Left ventricle myocardium superior (tissue), 1 donor: ENCODE data around the gene ASB18. TPM values are rescaled to one million over a fixed set of nuclear protein-coding genes. Genes with fewer than 3 reads are reported as not detected.

Source experiments
- ATAC-seq: fragments of 200-7000 bp; cut with Tn5 transposase; one replicate; pipeline ENCODE4 v1.9.1; 2020; ENCODE audit warnings: mild to moderate bottlenecking, moderate library complexity
- DNase-seq: peaks from one replicate; pipeline ENCODE4 v3.0.0-alpha.2; 2020
- intact Hi-C: fragments of 100-400 bp; cut with micrococcal nuclease; formaldehyde crosslinking; loops from one replicate; pipeline ENCODE4 v1.11.0; 2022
- total RNA-seq: library from RNA; stranded (reverse); fragmentation: NEBNext Ultra II Directional; extraction: Animal tissue kit (Norgen Biotek cat#: 25700); gene quantifications from one replicate; pipeline ENCODE4 v1.2.1, GENCODE V29; 2021
- donor health status: DM: no; HTN: yes; CAD: no; lungs with severe emphysema.

The ASB18 gene
- total RNA-seq, 1 donor from 2014 or later = 3.8 TPM

DNA sequence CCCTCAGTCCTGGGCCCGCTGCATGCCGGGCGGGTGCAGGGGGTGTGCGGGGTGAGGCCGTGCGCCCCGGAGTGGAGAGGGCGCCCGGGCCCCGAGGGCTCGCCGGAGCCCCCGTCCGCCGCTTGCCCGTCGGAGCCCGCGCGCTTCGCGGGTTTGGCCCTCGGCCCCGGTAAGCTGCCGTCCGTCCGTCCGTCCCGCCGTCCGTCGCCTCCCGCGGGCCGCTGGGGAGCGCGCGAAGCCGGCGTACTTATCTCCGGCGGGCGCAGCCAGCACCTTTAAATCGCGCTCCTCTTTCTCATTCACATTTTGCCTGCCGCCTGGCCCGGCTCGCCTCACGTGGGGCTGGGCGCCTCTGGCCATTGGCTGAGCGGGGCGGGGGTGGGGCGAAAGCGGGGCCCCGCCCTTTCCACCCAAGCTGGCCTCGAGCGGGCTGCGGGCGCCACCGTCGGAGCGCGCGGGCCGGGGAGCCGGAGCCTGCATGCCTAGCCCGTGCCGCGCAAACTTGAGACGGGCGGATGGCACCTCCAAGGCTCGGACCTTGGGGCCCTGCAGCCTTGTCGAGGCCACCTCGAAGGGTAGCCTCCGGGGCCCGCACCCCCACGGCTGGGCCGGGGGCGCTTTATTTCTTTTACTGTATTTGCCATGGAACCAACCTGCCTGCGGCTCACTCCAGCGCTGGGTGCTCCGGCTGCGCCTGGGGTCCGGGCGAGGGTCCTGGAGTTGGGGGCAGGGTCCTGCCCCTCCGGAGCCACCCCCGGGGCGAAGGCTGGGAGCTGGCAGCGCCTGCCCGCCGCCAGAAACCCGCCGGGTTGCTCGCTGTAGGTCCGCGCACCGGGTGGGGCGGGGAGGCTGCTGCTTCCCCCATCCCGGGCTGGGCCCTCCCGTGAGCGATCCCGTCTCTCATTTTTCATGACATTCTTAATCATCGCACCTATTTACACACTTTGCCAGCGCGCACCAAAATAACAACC is 95.8 kb downstream of the ASB18 start, which contains the start of gene GBX2:
Gene GBX2 (minus strand): TSS at position 277 of the 971 bp plus-strand sequence. CDS start 415 bp downstream, outside the sequence.
- peak; percentile 41 for ATAC-seq
- intact Hi-C loops = no loop called here
- DNase-seq = peak; percentile 62

DNA sequence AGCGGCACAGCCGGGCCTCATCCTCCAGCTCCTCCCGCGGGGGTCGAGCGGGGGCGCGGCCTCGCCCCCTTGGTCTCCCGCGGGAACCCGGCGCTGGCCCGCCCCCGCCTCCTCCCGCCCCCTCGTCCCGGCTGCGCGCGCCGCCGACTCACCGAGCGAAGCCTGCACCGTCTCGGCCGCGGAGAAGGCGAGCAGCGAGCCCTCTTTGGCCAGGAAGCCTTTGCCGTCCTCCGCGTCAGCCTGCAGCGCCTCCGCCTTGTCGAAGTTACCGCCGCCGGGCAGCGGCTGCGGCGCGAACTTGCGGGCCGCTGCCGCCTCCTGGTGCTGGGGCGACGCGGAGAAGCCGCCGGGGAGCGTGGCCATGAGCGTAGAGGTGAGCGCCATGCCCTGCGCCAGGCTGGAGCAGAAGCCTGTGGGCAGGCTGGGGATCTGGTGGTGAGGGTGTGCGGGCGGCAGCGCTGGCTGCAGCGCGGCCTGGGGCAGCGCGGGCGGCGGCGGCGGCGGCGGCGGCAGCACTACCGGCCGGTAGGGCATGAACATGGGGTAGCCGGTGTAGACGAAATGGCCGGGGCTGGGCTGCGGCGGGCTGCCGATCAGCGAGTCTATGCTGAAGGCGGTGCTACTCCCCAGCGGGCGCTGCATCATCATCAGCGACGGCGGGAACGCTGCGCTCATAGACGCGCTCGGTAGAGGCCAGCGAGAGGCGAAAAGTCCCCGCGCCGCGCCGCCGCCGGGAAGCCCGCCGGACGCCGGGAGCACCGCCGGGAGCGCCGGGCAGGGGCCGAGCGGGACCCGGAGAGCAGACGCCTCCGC is 96.7 kb downstream of the ASB18 start:
- ATAC-seq (peak; percentile 75), DNase-seq (peak; percentile 61)
- intact Hi-C loops = no loop called here

DNA sequence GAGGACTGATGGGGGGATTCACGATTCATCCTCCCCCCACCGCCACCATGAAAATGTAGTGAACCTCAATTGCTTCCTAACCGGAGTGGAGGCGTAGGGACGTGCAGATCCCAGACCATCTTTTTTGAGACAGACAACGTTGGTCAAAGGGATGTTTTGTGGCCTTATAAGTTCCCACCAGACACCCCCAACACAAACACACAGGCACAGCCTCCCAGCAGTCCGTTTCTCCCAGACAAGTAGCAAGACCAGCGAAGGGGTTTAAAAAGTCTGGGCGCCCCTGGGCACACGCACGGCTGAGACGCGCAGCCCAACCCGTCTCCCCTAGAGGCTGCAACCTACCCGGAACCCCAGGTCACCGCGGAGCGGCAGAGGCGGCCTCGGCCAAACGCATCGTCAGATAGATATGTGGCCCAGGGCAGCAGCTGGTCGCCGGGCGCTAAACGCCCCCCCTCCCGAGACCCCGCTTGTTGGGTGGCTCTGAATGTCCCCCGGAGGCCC is 97.4 kb downstream of the ASB18 start:
- DNase-seq = no peak
- intact Hi-C loops = no loop called here
- ATAC-seq = no peak

DNA sequence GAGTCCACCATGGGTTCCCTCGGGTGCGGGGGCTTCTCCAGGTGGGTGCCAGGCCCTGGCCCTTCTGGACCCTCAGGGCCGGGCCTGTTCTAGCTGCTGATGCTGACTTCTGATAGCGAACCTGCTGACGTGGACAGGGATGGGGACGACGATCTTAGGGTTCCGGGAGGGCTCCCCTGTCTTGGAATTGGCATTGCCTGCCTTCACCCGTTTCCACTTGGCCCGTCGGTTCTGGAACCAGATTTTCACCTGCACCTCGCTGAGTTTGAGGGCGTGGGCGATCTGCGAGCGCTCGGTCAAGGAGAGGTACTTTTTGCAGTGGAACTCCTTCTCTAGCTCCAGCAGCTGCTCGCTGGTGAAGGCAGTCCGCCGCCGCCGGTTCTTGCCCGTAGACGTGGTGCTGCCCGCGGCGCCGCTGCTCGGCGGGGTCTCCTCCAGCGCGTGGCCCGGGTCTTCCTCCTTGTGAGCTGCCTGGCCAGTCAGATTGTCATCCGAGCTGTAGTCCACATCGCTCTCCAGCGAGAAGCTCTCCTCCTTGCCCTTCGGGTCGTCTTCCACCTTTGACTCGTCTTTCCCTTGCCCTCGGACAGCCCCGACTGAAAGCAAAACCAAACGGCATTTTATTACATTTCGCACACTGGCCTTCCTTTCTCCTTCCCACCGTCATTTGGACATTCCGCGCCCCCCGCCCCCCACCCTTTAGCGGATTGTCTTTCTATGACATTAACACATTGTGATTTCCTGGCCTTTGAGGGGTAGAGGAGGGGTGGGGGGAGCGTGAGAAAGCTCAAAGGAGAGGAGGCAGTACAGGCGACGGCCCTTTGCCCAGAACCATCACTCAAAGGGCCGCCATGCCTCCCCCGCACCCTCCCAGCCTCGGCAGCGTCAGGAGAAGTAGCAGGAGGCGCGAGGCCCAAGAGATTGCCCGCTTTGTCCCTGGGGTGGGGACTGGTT is 98.1 kb downstream of the ASB18 start:
- no peak for ATAC-seq
- intact Hi-C loops = no loop called here
- no peak for DNase-seq

DNA sequence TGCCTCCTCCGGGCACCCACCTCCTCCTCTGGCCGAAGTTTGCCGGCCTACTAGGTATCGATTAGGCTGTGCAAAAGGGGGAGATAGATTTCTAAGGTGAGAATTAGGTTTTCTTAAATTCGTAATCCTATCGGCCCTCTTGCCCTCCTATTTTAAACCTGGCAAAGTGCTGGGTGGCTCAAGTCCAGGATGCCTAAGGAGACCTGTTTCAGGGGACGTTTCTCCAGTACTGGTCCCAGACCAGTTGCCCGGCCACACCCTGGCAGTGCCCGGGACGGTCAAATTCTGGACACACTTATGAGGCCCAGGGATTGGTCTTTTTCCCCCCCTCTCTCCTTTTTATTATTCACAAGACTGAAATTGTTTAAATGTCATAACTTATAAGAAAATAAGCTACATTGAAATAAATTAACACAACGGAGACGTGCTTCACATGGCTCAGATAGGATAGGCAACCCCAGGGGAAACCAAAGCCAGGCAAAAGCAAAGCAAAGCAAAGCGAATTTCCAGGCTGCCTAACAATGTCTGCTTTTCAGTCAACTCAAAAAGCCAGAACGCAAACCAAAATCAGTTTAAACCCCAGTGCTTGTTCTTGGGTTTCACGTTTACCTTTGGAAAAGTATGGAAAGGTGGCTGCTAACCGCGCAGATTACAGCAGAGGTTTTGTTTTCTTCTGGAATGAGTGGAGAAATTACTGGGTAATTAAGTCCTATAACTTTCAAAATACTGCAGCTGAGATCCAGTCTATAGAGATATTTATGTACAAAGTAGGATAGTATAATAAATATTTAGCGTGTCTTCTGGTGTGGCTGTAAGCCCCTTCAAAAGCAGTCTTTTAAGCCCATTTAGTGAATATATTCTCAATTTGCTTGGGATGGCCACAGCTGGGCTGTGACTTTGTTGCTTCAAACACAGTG is 99.0 kb downstream of the ASB18 start:
- intact Hi-C loops = no loop called here
- DNase-seq = no peak
- no peak for ATAC-seq

DNA sequence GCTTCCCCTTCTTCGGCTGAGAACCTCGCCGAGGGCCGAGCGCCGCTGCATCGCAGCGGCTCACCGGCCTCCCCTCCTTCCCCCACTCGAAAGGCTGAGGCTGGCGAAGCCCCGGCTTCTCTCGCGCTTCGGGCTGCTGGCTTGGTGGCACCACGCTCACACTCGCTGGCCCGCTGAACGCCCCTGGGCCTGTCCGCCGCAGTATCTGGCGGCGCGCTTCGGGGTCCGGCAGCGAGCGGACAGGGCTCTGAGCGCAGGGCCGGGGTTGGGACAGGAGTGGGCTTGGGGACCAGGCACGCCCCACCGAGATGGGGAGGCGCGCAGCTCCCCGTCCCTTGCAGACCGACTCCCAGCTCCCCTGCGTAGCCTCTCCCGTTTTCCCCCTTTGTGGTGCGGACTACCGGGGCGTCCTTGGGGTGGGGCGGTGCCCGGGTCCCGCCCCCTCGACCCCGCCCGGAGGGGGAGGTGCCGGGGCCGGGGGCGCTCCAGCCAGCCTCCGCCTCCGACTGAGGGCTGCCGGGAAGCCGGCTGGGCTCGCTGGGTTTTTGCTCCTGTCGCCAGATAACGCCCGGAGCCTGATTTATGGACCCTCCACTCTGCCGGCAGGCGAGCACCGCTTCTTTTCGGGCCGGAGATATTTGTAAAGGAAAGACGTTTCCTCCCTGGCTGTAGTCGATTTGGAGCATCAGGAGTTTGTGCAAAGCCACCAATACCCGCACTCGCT is 99.8 kb downstream of the ASB18 start:
- DNase-seq (no peak), ATAC-seq (peak; percentile 29)
- intact Hi-C loops = no loop called here

DNA sequence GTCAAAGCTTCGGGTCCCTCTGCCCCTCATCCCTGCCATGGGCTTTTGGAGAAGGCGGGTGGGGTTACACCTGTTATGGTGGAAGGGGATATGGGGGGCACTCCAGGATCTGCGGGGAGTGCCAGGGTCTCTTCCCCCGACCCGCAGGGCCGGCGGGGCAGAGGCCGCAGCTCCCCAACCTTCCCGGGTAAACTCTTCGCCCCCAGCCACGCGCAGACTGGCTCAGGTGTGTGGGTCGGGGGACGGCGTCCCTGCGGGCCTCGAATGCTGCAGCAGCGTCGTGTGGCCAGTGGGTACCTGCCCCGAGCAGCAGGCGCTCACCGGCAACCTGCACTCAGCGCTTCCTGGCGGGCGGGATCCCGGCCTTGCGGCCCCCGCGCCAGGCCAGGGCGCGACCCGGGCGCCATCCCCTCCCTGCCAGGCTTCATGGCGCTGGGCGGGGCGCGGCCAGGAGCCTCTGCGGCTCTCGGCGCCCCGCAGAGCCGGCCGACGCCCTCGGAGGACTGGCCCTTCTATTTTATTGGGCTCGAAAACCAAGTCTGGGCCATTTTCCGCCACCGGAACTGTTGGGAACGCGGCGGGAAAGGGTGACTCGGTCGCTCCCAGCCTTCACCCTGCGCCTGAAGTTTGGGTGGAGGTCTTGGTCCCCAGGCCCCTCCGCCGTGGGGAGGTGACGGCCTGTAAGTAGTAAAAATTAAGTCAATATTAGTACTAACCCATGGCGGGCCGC is 100.6 kb downstream of the ASB18 start:
- ATAC-seq = no peak
- intact Hi-C loops = no loop called here
- DNase-seq = no peak

DNA sequence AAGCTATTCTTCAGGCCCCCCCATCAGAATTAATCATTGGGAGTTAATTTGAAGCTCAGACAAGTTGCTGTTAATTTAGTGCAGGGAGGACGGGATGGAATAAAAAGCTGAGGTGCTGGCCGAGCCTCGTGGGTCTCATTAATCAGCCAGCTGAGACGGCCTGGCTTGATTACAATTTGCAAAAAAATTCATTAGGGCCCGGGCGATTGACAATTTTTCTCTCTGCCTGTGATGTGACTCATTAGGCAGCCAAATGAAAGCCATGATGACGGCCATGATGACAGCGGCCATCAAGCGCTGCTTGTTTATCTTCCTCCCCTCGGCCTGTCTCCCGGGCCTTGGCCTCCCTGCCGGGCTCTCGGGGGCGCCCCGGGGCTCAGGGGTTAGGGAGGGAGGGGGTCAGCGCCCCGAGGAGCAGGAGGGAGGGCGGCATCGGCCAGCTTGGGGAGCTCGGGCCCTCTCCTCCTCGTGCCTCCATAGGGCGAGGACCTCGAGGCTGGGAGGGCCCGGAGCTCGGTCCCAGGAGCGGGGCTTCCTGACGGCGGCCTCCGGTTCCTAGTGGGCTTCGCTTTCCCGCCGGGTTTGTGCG is 101.2 kb downstream of the ASB18 start:
- ATAC-seq = no peak

DNA sequence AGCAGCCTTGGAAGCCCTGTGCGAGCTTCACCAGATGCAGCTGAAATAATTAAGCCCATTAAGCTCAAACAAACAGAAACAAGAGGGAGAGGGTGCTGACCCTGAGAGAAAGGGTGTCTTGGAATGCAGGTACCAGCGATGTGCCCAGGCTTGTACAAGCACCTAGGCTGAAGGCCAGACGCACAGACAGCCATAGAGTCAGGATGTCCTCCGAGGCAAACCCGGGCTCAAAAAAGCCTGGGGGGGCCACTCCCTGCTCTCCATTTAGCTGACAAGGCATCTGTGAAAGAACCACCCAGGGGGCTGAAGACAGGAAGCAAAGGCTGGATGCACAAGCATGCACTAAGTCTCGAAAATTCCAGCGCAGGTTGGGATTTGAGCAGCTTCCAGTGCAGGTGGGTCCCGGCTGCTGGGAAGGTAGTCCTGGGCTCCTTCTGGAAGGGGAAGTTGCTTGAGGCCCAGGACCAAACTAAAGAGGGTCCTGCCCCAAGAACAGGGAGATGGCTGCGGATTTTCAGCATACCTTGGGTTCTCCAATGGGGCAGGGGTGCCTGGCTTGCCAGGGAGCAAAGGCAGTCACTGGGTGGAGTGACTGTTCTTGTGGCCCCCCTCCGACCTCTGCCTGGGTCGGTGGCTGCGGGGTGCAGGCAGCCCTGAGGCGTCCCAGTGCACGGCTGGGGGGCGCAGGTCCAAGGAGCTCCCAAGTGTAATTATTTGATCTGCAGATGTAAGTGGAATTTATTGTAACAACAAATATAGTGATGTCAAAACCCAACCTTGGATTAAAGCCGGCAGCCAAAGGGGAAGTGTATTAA is 102.0 kb downstream of the ASB18 start:
- intact Hi-C loops = no loop called here
- ATAC-seq = no peak
- DNase-seq = no peak

More for the DNA sequence above, 101.2 kb downstream of the ASB18 start:
- DNase-seq = no peak
- intact Hi-C loops = no loop called here

DNA sequence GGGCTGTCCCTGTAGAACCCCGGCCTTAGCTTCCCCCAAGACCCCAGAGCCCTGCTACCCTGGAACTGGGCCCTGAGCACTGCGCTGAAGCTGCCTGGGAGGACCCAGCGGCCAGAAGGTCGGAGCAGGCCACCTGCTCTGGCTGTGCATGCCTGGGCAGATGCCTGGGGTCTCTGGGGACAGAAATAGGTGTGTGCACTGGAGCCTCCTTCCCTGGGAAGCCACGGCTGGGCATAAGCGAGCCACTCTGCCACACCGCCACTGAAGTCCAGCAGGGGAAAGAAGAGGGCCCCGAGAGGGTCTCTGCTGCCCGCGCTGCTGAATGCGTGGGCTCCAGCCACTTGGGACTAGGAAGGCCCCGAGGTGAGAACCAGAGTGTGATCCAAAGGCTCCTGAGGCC is 102.7 kb downstream of the ASB18 start:
- DNase-seq (no peak), ATAC-seq (no peak)
- intact Hi-C loops = no loop called here

DNA sequence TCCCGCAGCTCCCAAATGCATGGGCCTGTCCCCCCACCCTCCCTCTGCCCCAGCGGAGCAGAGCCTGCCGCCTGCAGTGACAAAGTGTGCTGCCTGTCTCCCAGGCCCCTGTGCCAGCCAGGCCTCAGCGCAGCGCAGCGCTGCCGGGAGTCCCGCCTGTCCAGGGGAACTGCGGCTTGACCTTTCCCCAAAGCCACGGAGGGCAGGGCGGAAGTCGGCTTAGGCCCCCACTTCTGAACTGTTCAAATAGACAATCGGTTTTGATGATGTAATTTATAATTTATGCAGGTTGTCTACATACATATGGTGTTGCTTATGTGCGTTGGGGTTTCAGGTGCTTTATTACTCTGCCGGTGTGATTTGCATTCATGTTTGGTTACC is 103.1 kb downstream of the ASB18 start:
- no peak for DNase-seq
- intact Hi-C loops = no loop called here
- no peak for ATAC-seq

DNA sequence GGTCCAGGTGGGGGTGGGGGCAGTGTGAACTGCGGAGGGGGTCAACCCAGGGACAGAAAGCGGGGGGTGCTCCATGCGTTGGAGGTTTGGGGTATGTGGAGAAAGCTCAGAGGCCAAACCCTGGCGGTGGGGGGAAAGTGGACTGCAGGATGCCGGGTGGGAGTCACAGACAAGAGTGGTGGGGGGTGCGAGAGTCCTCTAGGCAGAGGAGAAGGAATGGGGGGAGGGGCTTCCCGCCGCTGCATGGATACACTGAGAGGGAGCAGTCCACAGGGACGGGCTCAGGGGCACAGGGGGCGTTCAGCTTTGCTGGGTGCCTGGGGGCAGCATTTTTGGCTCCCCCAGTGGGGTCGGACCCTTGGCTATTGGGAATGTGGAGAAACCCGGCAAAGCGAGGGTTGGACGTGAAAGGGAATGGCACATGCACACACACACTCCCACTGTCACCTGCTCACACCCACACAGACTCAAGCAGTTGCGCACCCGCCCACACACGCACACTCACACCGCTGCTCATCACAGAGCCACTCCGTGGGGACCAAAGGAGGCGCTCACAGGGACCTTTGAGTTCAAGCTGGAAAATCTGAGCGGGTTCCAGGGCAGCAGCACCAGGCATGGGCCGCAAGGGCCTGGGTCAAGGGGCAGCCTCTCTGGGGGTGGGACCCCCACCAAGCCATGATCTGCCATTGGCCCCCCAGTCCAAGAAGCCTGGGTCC is 103.7 kb downstream of the ASB18 start:
- intact Hi-C loops = no loop called here
- DNase-seq (no peak), ATAC-seq (no peak)

DNA sequence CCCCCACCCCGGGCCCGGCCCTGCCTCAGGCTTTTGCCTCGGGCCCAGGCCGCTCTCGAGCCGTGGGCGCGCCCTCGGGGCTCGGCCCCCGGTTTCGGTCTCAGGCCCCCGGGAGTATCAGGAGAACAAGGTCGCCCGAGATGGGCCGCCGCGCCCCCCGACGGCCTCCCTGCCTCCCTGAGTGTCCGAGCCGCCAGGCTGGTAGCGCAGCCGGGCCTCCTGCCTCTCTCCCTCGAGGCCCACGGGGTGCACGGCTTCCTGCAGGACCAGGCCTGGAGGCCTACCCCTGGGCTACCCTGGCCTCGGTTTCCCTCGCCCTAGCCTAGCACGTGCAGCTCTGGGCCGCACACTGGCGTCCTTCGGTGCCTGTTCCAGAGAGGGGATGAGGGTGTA is 104.4 kb downstream of the ASB18 start:
- ATAC-seq (no peak), DNase-seq (no peak)
- intact Hi-C loops = no loop called here

DNA sequence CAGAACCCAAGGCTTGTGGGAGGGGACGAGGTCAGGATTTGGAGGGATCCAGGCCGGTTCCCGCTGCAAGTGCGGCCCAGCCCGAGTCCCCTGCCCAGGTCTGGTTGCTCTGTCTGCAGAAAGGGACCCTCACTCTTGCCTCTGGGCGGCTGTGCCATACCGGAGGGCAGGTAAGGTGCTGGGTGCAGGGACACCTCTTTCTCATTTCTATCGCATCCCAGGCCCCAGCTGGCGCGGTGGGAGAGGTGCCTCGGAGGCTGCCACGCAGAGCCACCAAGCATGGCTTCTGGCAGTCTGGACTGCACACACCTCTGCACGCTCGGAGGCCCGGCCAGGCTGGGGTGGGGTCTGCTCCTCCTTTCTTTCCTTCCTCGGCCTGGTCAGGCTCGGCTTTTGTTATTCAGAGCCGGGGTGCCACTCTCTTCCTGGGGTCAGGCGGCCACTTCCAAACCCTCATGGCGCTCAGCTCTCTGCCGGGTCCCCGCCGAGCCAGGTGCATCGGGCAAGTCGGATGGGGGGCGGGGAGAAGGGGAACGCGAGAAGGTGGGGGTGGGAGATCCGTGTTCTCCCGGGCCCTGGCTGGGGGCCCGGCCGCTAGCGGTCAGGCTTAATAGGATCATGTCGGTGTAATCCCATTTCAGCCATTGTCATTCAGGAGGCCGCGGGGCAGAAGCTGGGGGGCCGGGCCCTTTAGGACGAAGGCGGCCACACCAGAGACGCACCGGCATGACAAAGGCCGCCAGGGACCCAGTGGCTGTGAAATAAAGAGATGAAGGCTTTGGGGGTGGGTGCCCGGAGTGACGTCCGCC is 105.0 kb downstream of the ASB18 start:
- DNase-seq (no peak), ATAC-seq (no peak)
- intact Hi-C loops = no loop called here
